Endothelial cell of umbilical vein (primary cell): Measurements from ENCODE around the gene BNIPL. TPM values are rescaled to one million over a fixed set of nuclear protein-coding genes. Genes with fewer than 3 reads are reported as not detected.

Source experiments
- BruUV-seq: library from RNA; stranded (reverse); fragments of 400-500 nt; replicated peaks from 2 replicates; lab custom pipeline; 2021; lab: Mats Ljungman, UMichigan
- CTCF ChIA-PET: fragments of 300-600, 350-600 bp; sonication (Branson Sonifier 250); formaldehyde crosslinking; loops from one replicate; lab custom pipeline; 2021; ENCODE audit warnings: antibody characterized with exemption, inconsistent platforms; lab: Charles Lee
- POLR2A ChIA-PET: fragments of 300-600, 350-600 bp; sonication (Branson Sonifier 250); formaldehyde crosslinking; loops from one replicate; lab custom pipeline; 2021; ENCODE audit warnings: antibody characterized with exemption, inconsistent platforms; lab: Charles Lee
- DNase-seq: peaks from one replicate; pipeline ENCODE4 v3.0.0-alpha.2; 2011; ENCODE audit warnings: low read depth, low spot score
- FAIRE-seq: peaks from 2 replicates; lab custom pipeline; 2011; peaks lifted over from hg19 to GRCh38; lab: Jason Lieb, UNC
- H2AFZ ChIP-seq: 2 replicates; pipeline ENCODE4 v1.6.0; 2012; ENCODE audit warnings: low read depth, low read length, control low read depth, inconsistent platforms
- H3K27ac ChIP-seq: 2 replicates; pipeline ENCODE4 v1.5.1; 2011; ENCODE audit warnings: low read depth, mild to moderate bottlenecking, control low read depth, low read length, moderate library complexity; ENCODE audit not compliant: insufficient read depth
- H3K27me3 ChIP-seq, 2 experiments: 2 replicates each; pipeline versions ENCODE4 v1.6.0 to v1.6.1; 2011; ENCODE audit warnings: low read length in 2 of 2, mixed read lengths in 1 of 2; ENCODE audit not compliant: control insufficient read depth in 2 of 2, insufficient read depth in 2 of 2
- H3K36me3 ChIP-seq, 2 experiments: 2 replicates in 1 of 2; 3 replicates in 1 of 2; pipeline ENCODE4 v1.5.1; 2011; ENCODE audit warnings: low read length in 2 of 2, mild to moderate bottlenecking in 1 of 2, moderate library complexity in 1 of 2; ENCODE audit not compliant: control insufficient read depth in 2 of 2, insufficient read depth in 2 of 2; ENCODE audit errors: extremely low read depth in 1 of 2
- H3K4me1 ChIP-seq: 3 replicates; pipeline ENCODE4 v1.5.1; 2011; ENCODE audit warnings: mild to moderate bottlenecking, low read length; ENCODE audit not compliant: control insufficient read depth, insufficient read depth; ENCODE audit errors: extremely low read depth
- H3K4me2 ChIP-seq: 2 replicates; pipeline ENCODE4 v1.6.1; 2011; ENCODE audit warnings: low read length, control low read depth, mixed read lengths; ENCODE audit not compliant: insufficient read depth
- H3K4me3 ChIP-seq, 3 experiments: fragments of 200-600 bp in 1 of 3; sonication (generic), shearing (Covaris generic) in 1 of 3; replicated peaks in 1 of 3; 2 replicates each; pipeline ENCODE4 v1.5.1; 2011 to 2016; ENCODE audit warnings: control low read depth in 3 of 3, low read length in 3 of 3, mild to moderate bottlenecking in 2 of 3, inconsistent platforms in 1 of 3, low read depth in 1 of 3, moderate library complexity in 1 of 3; ENCODE audit not compliant: insufficient read depth in 1 of 3
- H3K79me2 ChIP-seq: 2 replicates; pipeline ENCODE4 v1.6.0; 2012; ENCODE audit warnings: low read length, inconsistent platforms; ENCODE audit not compliant: control insufficient read depth, insufficient read depth
- H3K9ac ChIP-seq: replicated peaks from 2 replicates; pipeline ENCODE3; 2011; ENCODE audit warnings: low read length, control low read depth; ENCODE audit not compliant: insufficient read depth; ENCODE audit errors: extremely low read depth
- H3K9me1 ChIP-seq: replicated peaks from 3 replicates; pipeline ENCODE4 v1.6.0; 2011; ENCODE audit warnings: mild to moderate bottlenecking, low read length; ENCODE audit not compliant: control insufficient read depth, insufficient read depth; ENCODE audit errors: extremely low read depth
- H3K9me3 ChIP-seq: replicated peaks from 2 replicates; pipeline ENCODE4 v1.5.1; 2012; ENCODE audit warnings: low read length, inconsistent platforms; ENCODE audit not compliant: control insufficient read depth, insufficient read depth
- H4K20me1 ChIP-seq: replicated peaks from 2 replicates; pipeline ENCODE3; 2011; ENCODE audit warnings: mild to moderate bottlenecking, low read length; ENCODE audit not compliant: control insufficient read depth, insufficient read depth; ENCODE audit errors: extremely low read depth
- CTCF ChIP-seq, 2 donors: IDR thresholded peaks; 1 replicate in 1 of 2; 2 replicates in 1 of 2; pipeline ENCODE4 v1.5.1; 2011; ENCODE audit warnings: low read length in 2 of 2, mild to moderate bottlenecking in 2 of 2, moderate library complexity in 2 of 2, control low read depth in 1 of 2, inconsistent platforms in 1 of 2, low read depth in 1 of 2; ENCODE audit not compliant: insufficient read depth in 1 of 2; ENCODE audit errors: extremely low read depth in 1 of 2
- EZH2 ChIP-seq: IDR thresholded peaks from 2 replicates; pipeline ENCODE4 v1.6.1; 2012; ENCODE audit warnings: borderline replicate concordance, low read depth, mild to moderate bottlenecking, moderate library complexity, low read length, inconsistent platforms; ENCODE audit not compliant: severe bottlenecking
- FOS ChIP-seq: IDR thresholded peaks from 2 replicates; pipeline ENCODE4 v1.6.1; 2011; ENCODE audit warnings: mild to moderate bottlenecking, low read length, moderate library complexity, borderline replicate concordance; ENCODE audit not compliant: insufficient read depth
- GATA2 ChIP-seq: IDR thresholded peaks from 2 replicates; pipeline ENCODE4 v1.7.0; 2011; ENCODE audit warnings: low read depth, mild to moderate bottlenecking, moderate library complexity, mixed read lengths, low read length; ENCODE audit not compliant: insufficient read length, insufficient read depth
- JUN ChIP-seq: IDR thresholded peaks from 2 replicates; pipeline ENCODE4 v1.6.1; 2011; ENCODE audit warnings: borderline replicate concordance, low read depth; ENCODE audit not compliant: insufficient read length, insufficient read depth
- MAX ChIP-seq: IDR thresholded peaks from 2 replicates; pipeline ENCODE4 v1.6.1; 2011; ENCODE audit not compliant: insufficient read depth, insufficient read length
- POLR2A ChIP-seq: IDR thresholded peaks from 2 replicates; pipeline ENCODE4 v1.6.1; 2012; ENCODE audit warnings: low read depth, mild to moderate bottlenecking, control low read depth, low read length
- POLR2AphosphoS5 ChIP-seq: IDR thresholded peaks from 2 replicates; pipeline ENCODE4 v1.6.1; 2012; ENCODE audit warnings: low read depth, mild to moderate bottlenecking, control low read depth, low read length, moderate library complexity; ENCODE audit not compliant: insufficient read depth
- dilution Hi-C: fragments of 300-500 bp; cut with MboI; formaldehyde crosslinking; loops from one replicate; pipeline ENCODE4 v1.15.0; 2019; ENCODE audit warnings: low sequenced_read_pairs; ENCODE audit not compliant: extremely low pct_ligation_motif_present
- intact Hi-C: fragments of 100-400 bp; cut with micrococcal nuclease; formaldehyde crosslinking; loops from one replicate; pipeline ENCODE4 v1.10.0; 2022
- polyA plus RNA-seq, 4 experiments: library from polyadenylated mRNA; depleted of rRNA in 3 of 4; stranded (reverse) in 3 of 4; unstranded in 1 of 4; fragments of >200 nt; gene quantifications; 2 replicates each; pipeline versions ENCODE4 v1.2.1 to v1.2.3, GENCODE V29; 2011 to 2012; ENCODE audit warnings: missing spikeins in 1 of 4
- total RNA-seq: library from RNA; stranded (reverse); gene quantifications from 2 replicates; pipeline ENCODE4 v1.2.3, GENCODE V29; 2021

The BNIPL gene
- total and polyA plus RNA-seq, 2 donors (not counting 3 experiments of a cell fraction or from before 2014, with no cell fraction given): 0.26 to 0.42 TPM

- Histone ChIP-seq H3K9me3 (no peaks in the 10 kb centered on the region), H4K20me1 (no peaks in the 10 kb centered on the region), H3K36me3 (peaks cover 0 to 8% of the 10 kb centered on the region in 2 experiments), H3K4me2 (no peak overlapping the region), H3K4me1 (no peaks in the 10 kb centered on the region), H3K27me3 (no peaks in the 10 kb centered on the region), H3K4me3 (no peak overlapping the region), H2AFZ (no peak overlapping the region), H3K27ac (no peak overlapping the region), H3K79me2 (no peaks in the 10 kb centered on the region), H3K9me1 (no peaks in the 10 kb centered on the region), H3K9ac (no peak overlapping the region)
- no TSS peak for BruUV-seq
- intact Hi-C loops (no loop called here), dilution Hi-C loops (no loop called here)
- no peak for DNase-seq
- ChIA-PET POLR2A (no interaction called here), CTCF (interaction anchor here (1.6 to 12.3 kb wide), 2 partner anchors 11 to 14 kb away, joined by 4 to 278 read pairs; partner anchors contain the start of genes ANXA9, CERS2 and MINDY1)
- TF ChIP-seq EZH2 (no peak), POLR2AphosphoS5 (no peak), GATA2 (no peak), FOS (no peak), POLR2A (no peak)
- FAIRE-seq: peak; percentile 21
Observed at GRCh38 chr1:150992626-150993025, 43.8 kb upstream of the BNIPL start.

- Histone ChIP-seq H3K9me1 (no peaks in the 10 kb centered on the region), H3K4me1 (peaks cover 5% of the 10 kb centered on the region), H3K79me2 (no peaks in the 10 kb centered on the region), H2AFZ (no peak overlapping the region), H3K4me3 (no peak overlapping the region), H3K9me3 (no peaks in the 10 kb centered on the region), H3K4me2 (no peak overlapping the region), H3K36me3 (peaks cover 0 to 11% of the 10 kb centered on the region in 2 experiments), H4K20me1 (no peaks in the 10 kb centered on the region), H3K27me3 (no peaks in the 10 kb centered on the region), H3K9ac (no peak overlapping the region), H3K27ac (no peak overlapping the region)
- intact Hi-C loops (no loop called here), dilution Hi-C loops (no loop called here)
- POLR2A ChIA-PET: no interaction called here
- no peak for DNase-seq
- TF ChIP-seq MAX (no peak), CTCF (IDR thresholded peaks at IDR 0.05; ENCODE audit: extremely low read depth in 1 of 2, insufficient read depth in 1 of 2, low read depth in 1 of 2, low read length in 2 of 2) (no peak), GATA2 (no peak), JUN (no peak), FOS (no peak), EZH2 (no peak), POLR2AphosphoS5 (no peak), POLR2A (no peak)
- CTCF ChIA-PET: interaction anchor here (1.1 to 12.3 kb wide), 7 partner anchors 12 to 807 kb away, joined by 3 to 278 read pairs (median 4); partner anchors contain the start of genes ANXA9, CERS2 and MINDY1
- BruUV-seq: no TSS peak
- FAIRE-seq: no peak
Observed at GRCh38 chr1:150994248-150994647, 42.1 kb upstream of the BNIPL start.
